KBM-7 (cell line): ENCODE measurements around the gene SPAG16.
A peak's percentile ranks its signal among the peaks of the same experiment; 100 is the strongest.
"Not testable (repeated sequence)": the region's sequence is repeated elsewhere in the genome, so short reads cannot be mapped to it uniquely, and the experiment has no call there.

Source experiments
- DNase-seq: peaks from one replicate; pipeline ENCODE4 v3.0.0-alpha.2; 2015
- in situ Hi-C: fragments of 300-500 bp; cut with MboI; formaldehyde crosslinking; loops from 2 replicates; pipeline ENCODE4 v1.14.3; 2020; ENCODE audit warnings: low sequenced_read_pairs, low pct_unique_long_range_greater_than_20kb, mixed read lengths

Gene SPAG16

DNA sequence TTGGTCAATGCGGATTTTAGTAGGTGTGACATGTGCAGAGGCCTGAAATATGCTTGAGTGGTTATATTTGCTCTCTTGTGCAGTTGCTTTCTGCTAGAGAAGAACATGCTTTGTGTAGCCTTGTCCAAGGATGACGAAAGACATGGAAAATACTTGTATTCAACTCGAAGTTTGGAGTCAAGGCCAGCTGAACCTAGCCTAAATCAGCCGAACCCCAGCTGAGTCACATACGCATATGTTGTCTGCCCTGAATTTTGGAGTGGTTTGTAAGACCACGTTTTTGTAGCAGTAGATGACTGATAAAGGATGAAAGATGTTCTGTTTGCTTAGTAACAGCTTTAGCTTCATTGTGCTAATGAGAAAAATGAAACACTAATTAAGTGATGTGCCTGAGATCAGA is 22.5 kb upstream of the SPAG16 start:
- DNase-seq = no peak
- in situ Hi-C loops = no loop called here

DNA sequence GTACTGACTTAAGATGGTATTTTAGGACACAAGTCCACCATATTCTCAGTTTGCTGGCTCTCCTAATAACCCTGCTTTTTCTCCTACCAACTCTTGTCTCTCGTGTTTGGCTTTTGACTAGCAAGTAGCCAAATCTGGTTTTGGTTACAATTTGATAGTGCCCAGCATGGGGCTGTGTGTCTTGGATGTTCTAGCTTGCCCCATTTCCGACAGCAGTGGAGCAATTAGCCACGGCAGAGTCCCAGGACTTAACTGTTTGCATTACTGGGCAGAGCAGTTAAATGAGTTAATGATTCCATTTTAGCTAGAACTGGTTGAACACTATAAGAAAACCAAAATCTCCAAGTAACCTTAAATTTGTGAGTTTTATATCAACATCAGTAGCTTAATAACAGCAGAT is 18.6 kb upstream of the SPAG16 start:
- in situ Hi-C loops = no loop called here
- no peak for DNase-seq

DNA sequence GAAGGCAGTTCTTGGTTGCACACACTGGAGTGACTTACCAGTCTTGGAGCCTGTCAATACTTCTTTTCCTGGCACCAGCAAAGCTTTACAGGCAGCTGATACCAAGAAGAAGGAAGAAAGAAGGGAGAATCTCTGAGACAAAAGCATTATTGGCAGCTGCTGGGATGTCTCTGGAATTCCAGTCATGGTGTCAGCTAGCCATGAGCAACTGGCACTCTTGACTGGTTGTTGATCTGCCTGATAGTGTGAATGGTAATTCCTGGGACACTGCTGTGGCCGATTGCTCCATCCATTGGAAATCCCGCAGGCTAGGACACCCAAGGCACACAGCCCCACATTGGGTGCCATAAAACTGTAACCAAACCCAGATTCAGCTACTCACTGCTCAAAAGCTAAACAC is 17.8 kb upstream of the SPAG16 start:
- in situ Hi-C loops = no loop called here
- DNase-seq = no peak

DNA sequence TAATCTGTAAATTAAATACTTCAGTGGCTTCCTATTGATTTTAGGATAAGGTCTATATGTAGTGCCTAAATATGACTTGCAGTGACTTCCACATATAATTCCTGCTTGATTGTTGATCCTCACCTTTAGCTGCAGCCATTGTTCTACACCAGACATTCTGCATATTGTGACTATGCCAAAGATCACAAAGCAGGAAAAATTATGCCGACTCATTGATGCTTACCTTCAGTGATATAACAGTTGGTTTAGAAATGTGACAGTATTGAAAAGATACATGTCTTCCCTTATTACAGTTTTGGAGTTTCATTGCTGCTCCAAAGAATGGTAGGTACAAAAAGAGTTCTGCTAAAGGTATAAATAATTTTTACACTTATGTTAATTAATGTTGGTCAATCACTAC is 12.3 kb upstream of the SPAG16 start:
- in situ Hi-C loops = no loop called here
- DNase-seq = no peak

DNA sequence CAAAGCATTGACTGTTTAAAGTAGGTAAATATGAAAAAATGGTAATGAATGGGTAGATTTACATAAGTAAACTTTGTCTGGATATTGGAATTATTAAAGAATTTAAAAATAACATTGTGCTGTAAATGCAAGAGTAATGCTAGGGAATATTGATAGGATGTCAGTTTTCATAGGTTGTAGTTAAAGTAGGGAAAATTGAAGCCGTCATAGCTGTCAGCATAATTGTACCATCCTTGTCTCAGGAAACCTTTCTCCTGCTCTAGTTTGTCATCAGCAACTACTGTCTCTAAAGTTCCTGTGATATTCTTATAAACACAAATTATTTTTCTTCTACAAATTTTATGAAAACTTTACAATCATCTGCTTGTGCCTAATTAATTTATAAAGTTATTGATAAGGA is 10.1 kb upstream of the SPAG16 start:
- no peak for DNase-seq
- in situ Hi-C loops = no loop called here

DNA sequence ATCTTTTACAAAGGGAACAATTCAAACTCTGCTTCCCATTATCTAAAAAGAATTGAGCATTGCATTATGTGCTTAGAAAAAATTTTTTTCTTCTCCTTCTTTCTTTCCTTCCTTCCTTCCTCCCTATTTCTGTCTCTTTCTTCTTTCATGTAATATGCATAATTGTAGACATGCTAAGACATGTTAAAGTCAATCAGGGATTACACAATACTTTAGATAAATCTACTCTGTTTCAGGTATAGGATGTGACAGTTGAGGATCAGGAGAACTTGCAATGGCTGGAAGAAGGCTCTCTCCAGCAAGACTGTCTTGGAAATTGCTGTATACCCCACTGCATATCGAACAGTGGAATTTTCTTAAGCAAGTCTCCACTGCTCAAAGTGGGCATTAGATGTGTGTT is 9.0 kb upstream of the SPAG16 start:
- in situ Hi-C loops = no loop called here
- no peak for DNase-seq

DNA sequence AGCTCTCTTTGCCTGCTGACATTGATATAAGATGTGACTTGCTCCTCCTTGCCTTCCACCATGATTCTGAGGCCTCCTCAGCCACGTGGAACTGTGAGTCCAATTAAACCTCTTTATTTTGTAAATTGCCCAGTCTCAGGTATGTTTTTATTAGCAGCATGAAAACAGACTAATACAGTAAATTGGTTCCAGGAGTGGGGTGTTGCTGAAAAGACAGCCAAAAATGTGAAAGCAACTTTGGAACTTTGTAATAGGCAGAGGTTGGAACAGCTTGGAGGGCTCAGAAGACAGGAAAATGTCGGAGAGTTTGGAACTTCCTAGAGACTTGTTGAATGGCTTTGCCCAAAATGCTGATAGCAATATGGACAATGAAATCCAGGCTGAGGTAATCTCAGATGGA is 7.1 kb upstream of the SPAG16 start:
- in situ Hi-C loops, DNase-seq: not testable (repeated sequence)

DNA sequence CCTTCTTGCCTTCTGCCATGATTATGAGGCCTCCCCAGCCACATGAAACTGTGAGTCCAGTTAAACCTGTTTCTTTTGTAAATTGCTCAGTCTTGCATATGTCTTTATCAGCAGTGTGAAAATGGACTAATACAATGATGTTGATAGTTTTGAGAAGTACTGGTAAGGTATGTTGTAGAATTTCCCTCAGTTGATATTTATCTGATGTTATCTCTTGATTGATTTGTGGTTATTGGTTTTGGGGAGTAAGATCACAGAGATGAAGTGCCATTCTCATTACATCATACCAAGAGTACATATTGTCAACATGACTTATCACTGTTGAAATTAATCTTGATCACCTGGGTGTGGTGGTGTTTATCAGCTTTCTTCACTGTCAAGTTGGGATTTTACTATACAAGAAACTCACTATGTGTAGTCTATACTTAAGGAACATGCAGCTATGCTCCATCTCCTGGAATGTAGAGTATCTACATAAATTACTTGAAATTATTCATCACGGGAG is 5.1 kb upstream of the SPAG16 start:
- DNase-seq = no peak
- in situ Hi-C loops = no loop called here

DNA sequence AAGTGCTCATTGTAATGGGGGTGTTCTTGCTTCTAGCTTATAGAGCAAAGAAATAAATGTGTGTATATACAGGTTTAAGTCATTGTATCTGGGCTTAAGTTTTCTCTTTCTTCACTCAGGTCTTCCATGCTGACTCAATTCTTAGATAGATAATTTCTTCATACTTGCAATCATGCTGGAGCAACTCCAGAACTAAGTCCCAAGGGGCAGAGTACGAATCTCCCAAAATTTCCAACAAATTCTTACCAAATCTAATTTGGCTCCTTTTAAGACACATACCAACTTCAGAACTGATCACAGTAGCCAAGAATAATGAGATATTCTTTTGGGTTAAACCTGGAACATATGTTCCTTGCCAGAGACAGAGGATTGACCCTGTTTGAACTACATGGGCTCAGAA is 4.3 kb upstream of the SPAG16 start:
- in situ Hi-C loops = no loop called here
- no peak for DNase-seq

DNA sequence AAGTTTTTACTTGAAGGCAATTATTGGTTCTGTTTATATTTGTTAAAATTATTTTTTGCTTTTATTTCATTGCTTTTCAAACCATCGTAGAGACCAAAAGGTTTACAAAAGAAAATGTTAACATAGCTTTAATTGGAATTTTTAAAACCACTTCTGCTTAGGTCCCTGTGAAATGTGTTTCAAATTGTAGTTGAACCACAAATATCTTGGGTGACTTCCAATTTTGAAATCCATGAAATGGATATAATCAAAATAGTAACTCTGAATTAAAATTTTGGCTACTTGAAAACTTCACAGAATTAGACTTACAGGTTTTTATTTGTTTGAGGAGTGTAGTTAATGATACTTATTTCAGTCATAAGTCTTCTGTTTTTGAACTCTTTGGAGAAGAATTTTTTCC is 3.1 kb upstream of the SPAG16 start:
- in situ Hi-C loops = no loop called here
- DNase-seq = no peak

DNA sequence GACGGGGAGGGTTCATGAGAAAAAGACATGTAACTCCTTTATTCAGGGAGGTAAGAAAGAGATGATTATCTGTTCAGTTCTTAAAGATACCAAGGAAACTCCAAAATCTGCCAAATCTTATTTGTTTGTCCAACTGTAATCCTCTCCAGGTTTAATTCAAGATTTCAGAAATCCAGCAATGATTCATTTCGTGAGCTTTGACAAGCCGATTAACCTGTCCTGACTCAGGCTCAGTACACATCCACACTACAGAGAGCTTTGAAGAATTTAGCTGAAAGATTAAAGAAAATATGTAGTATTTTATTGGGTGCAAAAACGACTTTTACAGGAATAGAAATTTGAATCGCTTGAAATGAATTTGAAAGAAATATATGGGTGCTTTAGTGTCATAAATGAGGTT is 1.1 kb downstream of the SPAG16 start:
- in situ Hi-C loops = no loop called here
- no peak for DNase-seq

DNA sequence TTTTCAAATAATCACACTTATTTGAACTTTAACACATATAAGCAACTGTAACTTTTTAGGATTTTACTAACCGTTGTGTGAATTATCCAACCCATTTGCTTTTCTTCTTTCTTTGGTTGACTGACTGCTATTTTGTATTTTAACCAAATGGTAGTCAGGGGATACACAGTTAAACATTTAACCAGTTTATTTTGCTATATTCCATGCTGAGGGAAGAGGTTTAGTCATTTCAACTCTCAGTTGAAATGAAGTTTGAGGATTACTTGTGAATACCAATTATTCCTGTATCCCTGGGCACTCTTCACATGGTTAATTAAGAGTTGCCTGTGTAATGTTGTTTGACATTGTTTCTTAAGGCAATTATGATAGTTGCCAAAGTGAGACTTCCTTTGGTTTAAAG is 1.9 kb downstream of the SPAG16 start:
- DNase-seq = no peak
- in situ Hi-C loops = no loop called here

DNA sequence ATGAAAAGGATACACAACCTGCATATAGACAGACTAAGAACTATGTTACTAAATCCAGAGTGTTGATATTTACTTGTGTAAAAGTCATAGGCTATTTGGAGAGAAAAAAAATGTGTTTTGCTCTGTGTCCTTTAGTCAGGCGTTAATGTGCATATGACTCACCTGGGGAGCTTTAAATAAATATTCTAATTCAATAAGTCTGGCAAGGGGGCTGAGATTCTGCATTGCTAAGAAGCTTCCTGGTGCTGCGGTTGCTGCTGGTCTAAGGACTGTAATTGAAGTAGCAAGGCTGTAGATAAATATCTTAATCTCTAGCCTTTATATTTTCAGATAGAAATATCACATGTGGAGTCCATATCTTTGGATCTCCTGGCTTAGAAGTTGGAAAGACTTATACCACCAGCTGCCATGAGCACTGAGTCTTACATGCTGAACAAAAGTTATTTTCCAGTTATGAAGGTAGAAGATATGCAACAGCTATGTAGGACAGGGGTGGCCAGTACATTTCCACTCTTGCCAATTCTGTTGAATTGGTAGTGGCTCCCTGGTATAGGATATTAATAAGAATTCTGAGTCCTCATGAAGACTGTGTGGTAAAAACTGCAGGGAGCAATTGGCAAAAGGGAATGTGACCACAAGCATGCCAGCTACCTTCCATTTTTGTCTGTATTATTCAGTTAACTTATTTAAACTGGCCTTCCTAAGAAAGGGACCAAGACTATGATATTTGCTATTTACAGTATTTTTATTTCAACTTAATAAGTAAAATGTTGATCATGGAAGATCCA is 4.8 kb downstream of the SPAG16 start:
- no peak for DNase-seq
- in situ Hi-C loops = no loop called here

DNA sequence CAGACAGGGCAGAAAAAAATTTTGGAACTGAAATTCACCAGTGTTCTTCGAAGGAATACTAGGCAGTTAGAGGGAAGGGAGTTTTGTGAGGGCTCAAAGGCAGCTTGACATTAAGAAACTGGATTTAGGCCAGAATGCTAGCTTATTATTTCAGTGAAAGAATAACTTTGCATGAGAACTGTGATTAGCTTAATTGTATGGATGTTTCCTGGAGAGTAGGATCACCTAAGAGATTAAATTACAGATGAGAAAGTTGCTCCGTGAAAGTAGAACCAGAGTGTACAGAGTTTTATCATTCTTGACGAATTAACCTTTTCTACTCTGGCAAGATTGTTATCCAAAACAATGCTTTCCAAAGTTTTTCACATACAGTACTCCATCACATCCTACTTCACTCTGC is 6.2 kb downstream of the SPAG16 start:
- DNase-seq = no peak
- in situ Hi-C loops = no loop called here

DNA sequence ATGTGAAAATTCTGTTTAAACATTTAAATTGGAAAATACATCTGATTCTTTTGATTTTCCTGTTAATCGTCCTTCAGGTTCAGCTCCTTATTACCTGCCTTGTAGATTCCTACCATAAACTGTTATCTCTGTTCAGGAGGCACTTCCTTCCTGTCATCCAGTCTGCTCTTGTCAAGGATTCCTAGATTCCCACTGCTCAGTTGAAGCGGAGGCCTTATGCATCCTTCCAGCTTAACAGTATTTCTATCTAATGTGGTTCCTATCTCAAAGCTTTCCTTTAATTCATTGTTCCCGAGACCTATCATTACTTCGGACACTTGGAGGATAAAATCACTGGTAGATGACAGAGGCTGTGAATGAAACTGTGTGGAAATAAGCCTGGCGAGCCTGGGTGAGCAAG is 12.0 kb downstream of the SPAG16 start:
- in situ Hi-C loops = no loop called here
- DNase-seq = no peak

DNA sequence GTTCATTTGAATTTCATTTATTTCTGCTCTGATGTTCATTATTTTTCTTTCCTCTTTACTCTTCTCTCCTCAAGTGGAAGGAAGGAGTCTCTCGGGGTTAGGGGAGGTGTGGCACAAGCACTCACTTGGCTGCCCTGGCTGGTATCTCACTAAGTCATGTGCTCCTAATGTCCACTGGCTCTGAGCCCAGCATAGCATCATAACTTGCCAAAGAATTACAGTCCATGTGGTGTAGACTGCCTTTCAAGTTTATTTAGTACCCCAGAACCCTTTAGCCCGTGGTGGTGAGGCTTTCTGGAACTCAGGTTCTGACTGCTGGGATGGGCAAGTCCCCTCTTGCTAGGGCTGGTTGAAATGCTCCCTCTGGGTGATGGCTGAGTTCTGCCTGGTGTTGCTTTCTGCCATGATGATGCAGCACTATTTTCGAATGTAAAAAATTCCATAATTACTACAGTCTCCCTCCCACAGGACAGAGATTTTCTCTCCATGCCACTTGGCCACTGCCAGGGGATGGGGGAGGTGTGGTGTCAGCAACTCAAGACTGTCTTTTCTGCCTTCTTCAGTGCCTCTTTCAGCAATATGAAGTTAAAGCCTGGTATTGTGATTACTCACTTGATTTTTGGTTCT is 22.2 kb downstream of the SPAG16 start:
- in situ Hi-C loops = no loop called here
- DNase-seq = no peak

DNA sequence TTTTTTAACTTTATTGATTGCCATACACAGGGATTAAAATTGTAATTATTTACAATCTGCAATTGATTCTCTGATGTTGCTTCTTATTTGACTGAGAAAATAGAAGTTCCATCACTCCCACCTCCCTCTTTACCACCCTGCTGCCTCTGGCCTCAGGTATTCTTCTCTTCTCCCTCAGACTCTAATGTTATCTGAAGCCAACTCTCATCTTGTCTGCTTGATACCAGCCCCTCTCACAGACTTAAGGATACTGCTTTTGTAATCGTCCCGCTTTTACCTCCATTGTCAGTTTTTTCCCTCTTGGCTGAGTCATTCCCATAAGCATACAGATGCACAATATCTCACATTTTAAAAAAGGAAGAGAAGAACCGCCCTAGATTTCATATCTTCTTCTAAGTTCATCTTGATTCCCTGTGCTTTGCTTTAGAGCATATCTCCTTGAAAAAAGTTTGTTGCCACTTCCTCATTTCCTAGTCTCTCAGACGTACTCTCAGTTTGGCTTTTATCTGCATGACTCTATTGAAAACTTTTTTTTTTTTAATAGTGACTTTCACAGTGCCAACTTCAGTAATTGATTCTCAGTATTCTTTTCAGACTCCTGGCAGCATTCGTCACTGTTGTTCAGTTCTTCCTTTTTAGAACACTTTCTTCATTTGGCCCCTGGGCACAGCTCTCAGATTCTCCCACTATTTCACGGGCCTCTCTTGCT is 31.1 kb downstream of the SPAG16 start:
- DNase-seq = peak; percentile 37
- in situ Hi-C loops = no loop called here

DNA sequence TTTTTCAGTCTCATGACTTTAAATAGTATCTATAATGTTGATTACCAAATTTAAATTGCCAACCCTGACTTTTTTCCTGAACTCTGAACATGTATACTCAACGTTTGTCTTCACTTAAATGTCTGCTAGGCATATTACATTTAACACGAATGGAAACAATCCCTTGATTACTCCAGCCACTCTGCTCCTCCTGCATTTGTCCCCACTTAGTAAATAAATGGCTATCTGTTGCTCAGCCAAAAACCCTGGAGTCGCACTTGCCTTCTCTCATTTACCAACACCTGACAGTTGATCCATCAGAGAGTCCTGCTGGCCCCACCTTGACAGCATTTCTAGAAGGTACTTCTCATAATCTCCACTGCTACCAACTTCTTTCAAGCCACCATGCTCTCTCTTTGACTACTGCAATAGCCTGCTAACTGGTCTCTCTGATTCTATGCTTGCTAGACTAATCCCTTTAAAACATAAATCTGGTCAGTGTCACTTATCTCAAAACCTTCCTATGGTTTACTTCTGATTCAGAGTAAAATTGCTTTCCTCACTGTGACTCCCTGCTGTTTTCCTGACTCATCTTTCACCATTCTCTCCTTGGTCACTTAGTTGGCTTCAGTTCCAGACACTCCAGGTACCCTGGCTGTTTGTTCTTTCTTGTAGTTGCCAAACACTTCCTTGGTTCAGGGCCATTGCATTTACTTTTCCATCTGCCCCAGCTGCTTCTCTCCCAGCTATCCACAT is 31.9 kb downstream of the SPAG16 start:
- no peak for DNase-seq
- in situ Hi-C loops = no loop called here

DNA sequence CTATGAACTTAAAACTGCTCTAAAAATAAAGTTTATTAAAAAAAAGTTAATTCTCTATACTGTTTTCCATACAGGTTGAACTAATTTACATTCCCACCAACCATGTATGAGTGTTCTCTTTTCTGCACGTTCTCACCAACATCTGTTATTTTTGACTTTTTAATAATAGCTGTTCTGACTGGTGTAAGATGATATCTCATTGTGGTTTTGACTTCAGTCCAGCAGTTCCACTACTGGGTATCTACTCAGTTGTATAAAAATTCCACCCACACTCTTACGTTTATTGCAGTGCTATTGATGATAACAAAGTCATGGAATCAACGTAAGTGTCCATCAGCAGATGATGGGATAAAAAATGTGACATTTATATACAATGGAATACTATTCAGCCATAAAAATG is 33.7 kb downstream of the SPAG16 start:
- no peak for DNase-seq
- in situ Hi-C loops = no loop called here

DNA sequence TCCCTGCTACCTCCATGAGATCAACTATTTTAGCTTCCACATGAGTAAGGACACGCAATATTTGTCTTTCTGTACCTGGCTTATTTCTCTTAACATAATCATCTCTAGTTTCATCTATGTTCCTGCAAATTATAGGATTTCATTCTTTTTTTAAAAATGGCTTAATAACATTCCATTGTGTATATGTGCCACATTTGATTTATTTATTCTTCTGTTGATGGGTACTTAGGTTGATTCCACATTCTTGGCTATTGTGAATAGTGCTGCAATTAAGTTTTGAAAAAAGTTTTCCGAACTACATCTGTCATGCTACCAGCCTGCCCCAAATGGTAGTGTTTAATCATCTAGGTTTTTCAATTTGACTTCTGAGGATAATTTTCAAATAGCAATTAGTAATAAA is 36.3 kb downstream of the SPAG16 start:
- no peak for DNase-seq
- in situ Hi-C loops = no loop called here
